A549 (cell line): Measurements from ENCODE around the gene DPP10. TPM values are rescaled to one million over a fixed set of nuclear protein-coding genes. Genes with fewer than 3 reads are reported as not detected.

Source experiments
- ATAC-seq, 2 experiments: fragments of 200-7000 bp in 1 of 2; fragments of >200 bp in 1 of 2; cut with Nextera tagmentation in 1 of 2; cut with Tn5 transposase in 1 of 2; 3 replicates each; pipeline versions ENCODE4 v1.8.0 to v1.9.1; 2018 to 2020; ENCODE audit warnings: mild to moderate bottlenecking in 1 of 2, moderate library complexity in 1 of 2
- CTCF ChIA-PET: fragments of 300-600 bp; sonication (Branson Sonifier 250); formaldehyde crosslinking; extraction: SDS; loops from one replicate; lab custom pipeline; 2021; ENCODE audit warnings: antibody characterized with exemption, inconsistent platforms; lab: Yijun Ruan, JAX
- POLR2A ChIA-PET: fragments of 350-600 bp; formaldehyde crosslinking; extraction: SDS; loops from one replicate; lab custom pipeline; 2021; ENCODE audit warnings: antibody characterized with exemption, inconsistent platforms; lab: Yijun Ruan, JAX
- DNase-seq, 2 experiments: peaks; one replicate each; pipeline versions ENCODE4 v3.0.0 to v3.0.0-alpha.2; 2011 to 2016; ENCODE audit warnings: low read depth in 1 of 2, low spot score in 1 of 2
- FAIRE-seq: peaks from 2 replicates; lab custom pipeline; 2011; peaks lifted over from hg19 to GRCh38; lab: Jason Lieb, UNC
- H3K27ac ChIP-seq, 2 experiments: fragments of >200 bp; sonication (Bioruptor Twin); formaldehyde crosslinking; 3 replicates each; pipeline ENCODE4 v1.5.1; 2016 to 2017
- H3K4me1 ChIP-seq: fragments of >200 bp; sonication (Bioruptor Twin); formaldehyde crosslinking; 3 replicates; pipeline ENCODE4 v1.6.1; 2016
- H3K4me2 ChIP-seq: fragments of >200 bp; sonication (Bioruptor Twin); formaldehyde crosslinking; 3 replicates; pipeline ENCODE4 v1.6.1; 2016
- H3K4me3 ChIP-seq: fragments of >200 bp; sonication (Bioruptor Twin); formaldehyde crosslinking; 3 replicates; pipeline ENCODE4 v1.5.1; 2016
- H3K9me3 ChIP-seq: fragments of >200 bp; sonication (Bioruptor Twin); formaldehyde crosslinking; 3 replicates; pipeline ENCODE4 v1.6.1; 2016
- ATOH8 ChIP-seq: fragments of 250-450 bp; sonication (Bioruptor Pico); IDR thresholded peaks from 2 replicates; pipeline ENCODE4 v1.5.0; 2020; ENCODE audit warnings: low read depth, mild to moderate bottlenecking, moderate library complexity
- BCL3 ChIP-seq: fragments of >200 bp; sonication (Bioruptor Twin); formaldehyde crosslinking; IDR thresholded peaks from 3 replicates; pipeline ENCODE4 v1.6.1; 2016
- CHD2 ChIP-seq: fragments of 150-350 bp; IDR thresholded peaks from 2 replicates; pipeline ENCODE4 v1.6.1; 2014; ENCODE audit warnings: low read length; ENCODE audit not compliant: partially characterized antibody
- E2F6 ChIP-seq: IDR thresholded peaks from 2 replicates; pipeline ENCODE4 v1.6.1; 2012; ENCODE audit warnings: low read depth, borderline replicate concordance
- EHF ChIP-seq: fragments of 250-450 bp; sonication (Bioruptor Pico); IDR thresholded peaks from 2 replicates; pipeline ENCODE4 v1.5.0; 2020; ENCODE audit warnings: mild to moderate bottlenecking
- FOXS1 ChIP-seq: fragments of 250-450 bp; sonication (Bioruptor Pico); IDR thresholded peaks from 2 replicates; pipeline ENCODE4 v1.5.0; 2020; ENCODE audit warnings: mild to moderate bottlenecking, moderate library complexity
- HES2 ChIP-seq: fragments of >200 bp; sonication (Bioruptor Twin); formaldehyde crosslinking; IDR thresholded peaks from 2 replicates; pipeline ENCODE4 v1.6.1; 2016
- HMGXB4 ChIP-seq: fragments of 250-450 bp; sonication (Bioruptor Pico); IDR thresholded peaks from 2 replicates; pipeline ENCODE4 v1.5.0; 2021; ENCODE audit warnings: mild to moderate bottlenecking, moderate library complexity, borderline replicate concordance
- HOXA7 ChIP-seq: fragments of 250-450 bp; sonication (Bioruptor Pico); IDR thresholded peaks from 2 replicates; pipeline ENCODE4 v1.5.0; 2020; ENCODE audit warnings: mild to moderate bottlenecking, moderate library complexity
- HOXB13 ChIP-seq: fragments of 250-450 bp; sonication (Bioruptor Pico); IDR thresholded peaks from 2 replicates; pipeline ENCODE4 v1.5.0; 2020; ENCODE audit warnings: low read depth, mild to moderate bottlenecking, moderate library complexity
- KDM5A ChIP-seq: fragments of 200-600 bp; sonication (generic); IDR thresholded peaks from 2 replicates; pipeline ENCODE4 v1.6.1; 2016; ENCODE audit warnings: antibody characterized with exemption, mild to moderate bottlenecking
- MAFK ChIP-seq: fragments of 450-650 bp; IDR thresholded peaks from 2 replicates; pipeline ENCODE4 v1.6.1; 2014; ENCODE audit not compliant: partially characterized antibody
- MAZ ChIP-seq: fragments of 150-350 bp; IDR thresholded peaks from 2 replicates; pipeline ENCODE4 v1.6.1; 2014; ENCODE audit warnings: antibody characterized with exemption, low read depth, low read length, borderline replicate concordance
- NPAS2 ChIP-seq: fragments of 250-450 bp; sonication (Bioruptor Pico); IDR thresholded peaks from 2 replicates; pipeline ENCODE4 v1.8.0; 2022; ENCODE audit warnings: mild to moderate bottlenecking, moderate library complexity, borderline replicate concordance
- RCOR1 ChIP-seq: fragments of 150-350 bp; IDR thresholded peaks from 2 replicates; pipeline ENCODE4 v1.6.1; 2014; ENCODE audit warnings: antibody characterized with exemption, low read length, low read depth
- RNF2 ChIP-seq: fragments of 200-600 bp; sonication (generic); IDR thresholded peaks from 2 replicates; pipeline ENCODE4 v1.6.1; 2016; ENCODE audit warnings: low read depth, mild to moderate bottlenecking, antibody characterized with exemption, moderate library complexity, borderline replicate concordance
- SREBF2 ChIP-seq: fragments of 450-650 bp; IDR thresholded peaks from 2 replicates; pipeline ENCODE4 v1.6.1; 2014; ENCODE audit warnings: mild to moderate bottlenecking, moderate library complexity
- USF2 ChIP-seq: fragments of 450-650 bp; IDR thresholded peaks from 2 replicates; pipeline ENCODE4 v1.6.1; 2014; ENCODE audit warnings: antibody characterized with exemption
- WGBS: methylation state at CpG from one replicate; pipeline ENCODE4 v1.1.6; 2017; ENCODE audit errors: missing lambda C conversion rate; 5-methylcytosine and 5-hydroxymethylcytosine counted together
- polyA plus RNA-seq, 4 experiments: library from polyadenylated mRNA; depleted of rRNA in 3 of 4; stranded (reverse); fragments of >200 nt; fragmentation: RNase III in 1 of 4; extraction: RNeasy Plus Mini Kit Qiagen cat#74134 plus additional on column Dnase treatment in 1 of 4; gene quantifications; 2 replicates in 3 of 4; 3 replicates in 1 of 4; pipeline ENCODE4 v1.2.3, GENCODE V29; 2011 to 2017

DPP10 gene
- polyA plus RNA-seq, 2 of the 4 experiments (the other 2 are of a cell fraction) = not detected

- TF ChIP-seq NPAS2 (CRISPR knock-in tag) (no peak), HOXB13 (CRISPR knock-in tag) (no peak), ATOH8 (CRISPR knock-in tag) (no peak)
- TF ChIP-seq, all 56 proteins: peak for 0
Observed at GRCh38 chr2:114786901-114787300, 344.5 kb downstream of the DPP10 start (continued).

- H3K27ac ChIP-seq = no peak overlapping the region
- CTCF ChIA-PET = no interaction called here
- no peak for FAIRE-seq
- H3K4me1 ChIP-seq = no peaks in the 10 kb centered on the region
- DNase-seq = no peak
- ATAC-seq = no peak
- H3K4me3 ChIP-seq = no peak overlapping the region
- POLR2A ChIA-PET = no interaction called here
- TF ChIP-seq KDM5A (no peak), RCOR1 (no peak), E2F6 (no peak), HOXA7 (CRISPR knock-in tag) (no peak), HMGXB4 (CRISPR knock-in tag) (no peak), EHF (CRISPR knock-in tag) (no peak), ATOH8 (CRISPR knock-in tag) (no peak), RNF2 (no peak), BCL3 (no peak), MAZ (no peak), CHD2 (no peak), SREBF2 (no peak), USF2 (no peak), HES2 (no peak)
- H3K9me3 ChIP-seq = no peaks in the 10 kb centered on the region
- 27% methylated on average over 3 of the region's 3 CpGs for WGBS
- no peak overlapping the region for H3K4me2 ChIP-seq
Observed at GRCh38 chr2:114787486-114787885, 345.0 kb downstream of the DPP10 start.

- Histone ChIP-seq H3K9me3 (no peaks in the 10 kb centered on the region), H3K4me3 (no peak overlapping the region), H3K4me2 (no peak overlapping the region), H3K27ac (no peak overlapping the region), H3K4me1 (no peaks in the 10 kb centered on the region)
- WGBS = 6% methylated on average over 1 of the region's 1 CpG
- FAIRE-seq = no peak
- POLR2A ChIA-PET = no interaction called here
- no peak for DNase-seq
- CTCF ChIA-PET = no interaction called here
- TF ChIP-seq MAFK = peak; percentile 44
- TF ChIP-seq FOXS1 (CRISPR knock-in tag) = no peak
- TF ChIP-seq, all 56 proteins: peak for 1
- ATAC-seq = no peak
Observed at GRCh38 chr2:114789989-114790388, 347.5 kb downstream of the DPP10 start.
